Measurements from ENCODE around the gene FREM3. TPM values are rescaled to one million over a fixed set of nuclear protein-coding genes. Genes with fewer than 3 reads are reported as not detected.

FREM3 gene
- total RNA-seq, 1 experiment from 2014 or later = not detected

DNA sequence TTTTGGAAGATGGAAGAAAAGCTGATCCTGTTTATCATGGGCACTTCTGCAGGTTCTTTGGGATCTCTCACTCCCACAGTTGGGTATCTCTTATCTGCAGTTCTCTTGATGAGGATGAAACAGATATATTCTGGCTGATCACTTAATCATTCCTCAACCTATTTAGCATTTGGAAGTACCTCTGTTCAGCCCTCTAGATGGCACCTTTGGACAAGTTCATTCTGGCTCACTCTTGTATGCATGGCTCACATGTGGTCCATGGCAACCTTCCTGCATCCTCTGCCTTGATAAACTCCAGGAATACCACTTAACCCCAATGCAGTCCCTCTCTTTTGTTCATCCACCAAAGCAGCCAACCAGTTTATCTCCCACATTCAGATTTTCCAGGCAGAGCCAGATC is 112.8 kb downstream of the FREM3 start:
- BruUV-seq (replicated peaks) = no TSS peak
- H3K27me3 ChIP-seq (replicated peaks; ENCODE audit: insufficient read depth, low read depth, low read length, poor library complexity) = no peaks in the 10 kb centered on the region
- H3K4me1 ChIP-seq (ENCODE audit: insufficient read depth, low read length, poor library complexity, severe bottlenecking) = no peaks in the 10 kb centered on the region
- no peak overlapping the region for H3K4me3 ChIP-seq (ENCODE audit: low read depth, low read length, poor library complexity, severe bottlenecking)
- intact Hi-C loops (cut with micrococcal nuclease; ENCODE audit: unreplicated experiment) = no loop called here
- peaks cover 7% of the 10 kb centered on the region for H3K9me3 ChIP-seq (ENCODE audit: low read depth, low read length, poor library complexity, severe bottlenecking)
- POLR2A ChIA-PET (ENCODE audit: low non-redundant PET) = no interaction called here
- DNase-seq (ENCODE audit: low spot score) = peak; percentile 19
- H3K36me3 ChIP-seq (ENCODE audit: insufficient read depth, low read length, poor library complexity, severe bottlenecking) = no peaks in the 10 kb centered on the region
- TF ChIP-seq EZH2 (IDR thresholded peaks at IDR 0.05; ENCODE audit: borderline replicate concordance, low read depth, low read length, poor library complexity, severe bottlenecking) (no peak), CTCF (conservative IDR thresholded peaks at IDR 0.05; ENCODE audit: low read depth, low read length) (no peak)
- CTCF ChIA-PET = no interaction called here
- no peak overlapping the region for H3K27ac ChIP-seq (ENCODE audit: low read depth, low read length, poor library complexity, severe bottlenecking)

- ChIA-PET POLR2A (ENCODE audit: low non-redundant PET) (no interaction called here), CTCF (no interaction called here)
- Histone ChIP-seq H3K27ac (ENCODE audit: low read depth, low read length, poor library complexity, severe bottlenecking) (no peak overlapping the region), H3K9me3 (ENCODE audit: low read depth, low read length, poor library complexity, severe bottlenecking) (peaks cover 7% of the 10 kb centered on the region), H3K36me3 (ENCODE audit: insufficient read depth, low read length, poor library complexity, severe bottlenecking) (no peaks in the 10 kb centered on the region), H3K27me3 (replicated peaks; ENCODE audit: insufficient read depth, low read depth, low read length, poor library complexity) (no peaks in the 10 kb centered on the region), H3K4me3 (ENCODE audit: low read depth, low read length, poor library complexity, severe bottlenecking) (no peak overlapping the region), H3K4me1 (ENCODE audit: insufficient read depth, low read length, poor library complexity, severe bottlenecking) (no peaks in the 10 kb centered on the region)
- intact Hi-C loops (cut with micrococcal nuclease; ENCODE audit: unreplicated experiment) = no loop called here
- TF ChIP-seq CTCF (conservative IDR thresholded peaks at IDR 0.05; ENCODE audit: low read depth, low read length) (no peak), EZH2 (IDR thresholded peaks at IDR 0.05; ENCODE audit: borderline replicate concordance, low read depth, low read length, poor library complexity, severe bottlenecking) (no peak)
- BruUV-seq (replicated peaks) = no TSS peak
- peak; percentile 11 for DNase-seq (ENCODE audit: low spot score)
Measured at GRCh38 chr4:143586080-143586479, 114.4 kb downstream of the FREM3 start.

GRCh38 chr4:143585548-143585947 is 114.9 kb downstream of the FREM3 start:
- no peak for DNase-seq (ENCODE audit: low spot score)
- intact Hi-C loops (cut with micrococcal nuclease; ENCODE audit: unreplicated experiment) = no loop called here
- ChIA-PET POLR2A (ENCODE audit: low non-redundant PET) (no interaction called here), CTCF (no interaction called here)
- Histone ChIP-seq H3K4me3 (ENCODE audit: low read depth, low read length, poor library complexity, severe bottlenecking) (no peak overlapping the region), H3K36me3 (ENCODE audit: insufficient read depth, low read length, poor library complexity, severe bottlenecking) (no peaks in the 10 kb centered on the region), H3K9me3 (ENCODE audit: low read depth, low read length, poor library complexity, severe bottlenecking) (peaks cover 7% of the 10 kb centered on the region), H3K27me3 (replicated peaks; ENCODE audit: insufficient read depth, low read depth, low read length, poor library complexity) (no peaks in the 10 kb centered on the region), H3K4me1 (ENCODE audit: insufficient read depth, low read length, poor library complexity, severe bottlenecking) (no peaks in the 10 kb centered on the region), H3K27ac (ENCODE audit: low read depth, low read length, poor library complexity, severe bottlenecking) (no peak overlapping the region)
- no TSS peak for BruUV-seq (replicated peaks)
- TF ChIP-seq CTCF (conservative IDR thresholded peaks at IDR 0.05; ENCODE audit: low read depth, low read length) (no peak), EZH2 (IDR thresholded peaks at IDR 0.05; ENCODE audit: borderline replicate concordance, low read depth, low read length, poor library complexity, severe bottlenecking) (no peak)
